ENCODE data around the gene LGALS1.
A peak's percentile ranks its signal among the peaks of the same experiment; 100 is the strongest.

LGALS1 gene

GRCh38 chr22:37664249-37665101 lies 11.0 kb upstream of the LGALS1 start:
- DNase-seq, result no peak

DNA sequence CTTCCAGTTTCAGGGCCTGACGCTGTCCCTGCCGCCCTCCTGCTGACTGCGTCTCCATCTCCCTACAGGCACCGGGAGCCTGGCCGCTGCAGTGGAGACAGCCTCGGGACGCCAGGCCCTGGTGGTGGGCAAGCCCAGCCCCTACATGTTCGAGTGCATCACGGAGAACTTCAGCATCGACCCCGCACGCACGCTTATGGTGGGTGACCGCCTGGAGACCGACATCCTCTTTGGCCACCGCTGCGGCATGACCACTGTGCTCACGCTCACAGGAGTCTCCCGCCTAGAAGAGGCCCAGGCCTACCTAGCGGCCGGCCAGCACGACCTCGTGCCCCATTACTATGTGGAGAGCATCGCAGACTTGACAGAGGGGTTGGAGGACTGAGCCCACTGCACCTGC lies 9.9 kb upstream of the LGALS1 start:
- no peak for DNase-seq

DNA sequence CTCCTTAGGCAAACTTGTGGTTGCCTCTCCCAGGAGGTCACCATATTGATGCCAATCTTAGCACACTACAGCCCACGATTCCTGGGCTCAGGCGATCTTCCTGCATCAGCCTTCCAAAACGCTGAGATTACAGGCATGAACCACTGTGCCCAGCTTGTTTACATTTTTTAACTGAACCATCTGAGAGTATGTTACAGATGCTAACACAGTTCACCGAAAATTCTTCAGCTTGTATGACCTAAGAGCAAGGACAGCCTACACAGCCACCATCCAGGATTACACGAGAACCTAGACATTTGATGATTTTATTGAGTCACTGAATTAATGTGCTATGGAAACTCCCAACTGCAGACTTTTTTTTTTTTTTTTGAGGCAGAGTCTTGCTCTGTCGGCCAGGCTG lies 5.8 kb upstream of the LGALS1 start:
- DNase-seq, result no peak

GRCh38 chr22:37672206-37672919 lies 3.1 kb upstream of the LGALS1 start:
- DNase-seq, result no peak

DNA sequence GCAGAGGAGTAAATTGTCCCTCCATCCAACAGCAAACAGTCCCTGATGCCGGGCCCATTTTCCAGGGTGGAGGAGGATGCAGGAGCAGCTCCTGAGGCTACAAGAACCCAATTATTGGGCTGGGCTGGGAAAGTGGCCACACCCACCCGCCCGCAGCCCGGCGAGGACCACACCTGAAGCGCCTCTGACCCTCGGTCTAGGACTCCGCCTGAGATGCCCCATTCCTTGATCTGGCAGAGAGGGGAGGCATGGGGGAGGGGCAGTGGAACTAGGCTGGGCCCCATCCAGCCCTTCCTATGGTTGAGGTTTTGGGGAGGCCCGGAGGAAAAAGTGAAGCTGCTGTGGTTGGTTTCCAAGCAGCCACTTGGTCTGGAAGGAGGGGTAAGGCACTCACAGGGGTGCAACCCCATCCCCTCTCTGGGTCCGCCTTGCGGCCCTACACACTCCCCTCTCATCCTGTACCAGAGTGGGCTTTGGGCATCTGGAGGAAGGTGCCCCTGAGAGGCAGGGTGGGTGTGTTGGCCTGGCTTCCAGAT lies 2.4 kb upstream of the LGALS1 start:
- no peak for DNase-seq

DNA sequence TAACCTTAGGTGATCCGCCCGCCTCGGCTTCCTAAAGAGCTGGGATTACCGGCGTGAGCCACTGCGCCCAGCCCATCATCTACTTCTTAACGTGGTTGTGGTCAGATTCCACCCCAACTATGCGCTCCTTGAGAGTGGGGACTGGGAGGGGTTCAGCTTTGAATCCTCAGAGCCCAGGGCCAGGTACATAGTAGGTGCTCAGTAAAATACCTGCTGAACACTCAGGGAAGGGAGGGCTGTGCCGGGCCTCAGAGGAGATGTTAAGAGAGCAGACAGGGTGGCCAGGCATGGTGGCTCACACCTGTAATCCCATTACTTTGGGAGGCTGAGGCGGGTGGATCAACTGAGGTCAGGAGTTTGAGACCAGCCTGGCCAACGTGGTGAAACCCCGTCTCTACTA lies 1.2 kb upstream of the LGALS1 start:
- DNase-seq, result no peak

DNA sequence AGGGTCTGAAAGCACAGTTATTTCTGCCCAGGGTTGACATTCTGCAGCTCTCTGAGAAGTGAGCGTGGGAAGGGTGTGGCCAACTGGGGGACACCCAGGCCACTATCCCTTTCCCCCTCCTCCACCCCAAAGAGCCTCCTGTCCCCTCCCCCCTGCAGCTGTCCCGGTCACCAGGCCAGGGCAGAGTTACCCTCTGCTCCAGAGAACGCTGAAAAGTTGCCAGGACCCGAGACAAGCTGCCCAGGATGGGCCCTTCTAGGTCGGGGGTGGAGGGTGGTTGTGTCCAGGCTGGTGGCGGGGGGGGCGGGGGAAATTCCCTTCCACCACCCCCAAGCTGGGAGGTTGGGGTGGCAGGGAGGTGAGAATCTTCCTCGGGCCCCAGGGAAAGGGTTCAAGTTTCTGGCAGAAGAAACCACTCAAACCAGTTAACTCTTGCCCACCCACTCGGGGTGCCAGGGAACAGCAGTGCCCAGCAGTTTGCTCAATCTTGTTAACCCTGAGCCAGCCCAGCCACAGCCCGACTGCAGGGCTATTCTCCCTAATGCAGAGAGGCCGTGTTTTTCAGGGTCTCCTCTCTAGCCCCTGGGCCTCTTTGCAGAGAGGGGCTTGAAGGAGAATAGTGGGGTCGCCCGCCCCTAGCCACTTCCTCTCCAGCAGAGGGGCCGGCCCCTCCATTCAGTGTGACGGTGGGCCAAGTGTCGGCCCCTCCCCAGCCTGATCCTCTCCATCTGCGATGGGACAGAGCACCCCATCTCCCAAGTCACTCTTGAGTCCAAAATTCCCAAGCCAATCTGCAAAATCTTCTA lies 697 bp downstream of the LGALS1 start:
- DNase-seq, result no peak

- DNase-seq, result peak; percentile 26
Measured at GRCh38 chr22:37676736-37677492, 1.5 kb downstream of the LGALS1 start.

- DNase-seq, result no peak
Measured at GRCh38 chr22:37677493-37677974, 2.1 kb downstream of the LGALS1 start.

- DNase-seq, result no peak
Measured at GRCh38 chr22:37678372-37678771, 2.9 kb downstream of the LGALS1 start.

DNA sequence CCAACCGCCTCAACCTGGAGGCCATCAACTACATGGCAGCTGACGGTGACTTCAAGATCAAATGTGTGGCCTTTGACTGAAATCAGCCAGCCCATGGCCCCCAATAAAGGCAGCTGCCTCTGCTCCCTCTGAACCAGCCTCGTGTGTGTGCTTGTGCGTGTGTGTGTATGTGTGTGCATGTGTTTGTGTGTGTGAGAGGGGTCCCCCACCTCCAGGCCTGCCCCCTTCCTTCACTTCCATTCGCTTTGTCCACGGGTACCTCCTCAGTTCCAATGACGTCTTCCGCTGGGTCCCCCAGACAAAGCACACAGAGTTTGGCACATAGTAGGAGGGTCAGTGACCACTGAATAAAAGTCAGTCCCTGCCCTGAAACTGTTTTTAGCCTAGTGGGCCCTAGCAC lies 4.2 kb downstream of the LGALS1 start:
- DNase-seq, result no peak

DNA sequence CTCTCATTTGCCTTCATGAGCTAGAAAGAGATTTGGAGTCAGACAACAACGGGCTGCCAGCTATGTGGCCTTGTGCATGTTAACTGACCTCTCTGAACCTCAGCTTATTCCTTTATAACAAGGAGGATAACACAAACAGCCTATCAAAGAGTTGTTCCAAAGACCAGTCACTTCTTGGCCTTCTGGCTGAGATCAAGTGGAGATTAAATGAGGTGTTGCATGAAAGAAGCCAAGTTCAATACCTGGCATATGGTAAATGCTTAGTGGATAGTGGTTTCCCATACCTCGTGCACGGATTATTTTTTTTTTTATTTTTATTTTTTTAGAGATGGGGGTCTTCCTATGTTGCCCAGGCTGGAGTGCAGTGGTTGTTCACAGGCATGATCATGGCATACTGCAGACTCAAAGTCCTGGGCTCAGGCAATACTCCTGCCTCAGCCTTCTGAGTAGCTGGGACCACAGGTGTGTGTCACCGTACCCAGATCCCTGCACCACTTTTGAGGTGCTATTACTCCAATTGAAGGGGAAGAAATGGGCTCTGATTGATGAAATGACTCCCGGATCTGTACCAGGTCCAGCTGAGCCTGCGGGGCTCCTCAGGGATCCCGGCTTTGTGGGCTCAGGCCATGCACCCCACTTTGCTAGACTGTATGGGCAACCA lies 4.9 kb downstream of the LGALS1 start:
- no peak for DNase-seq

GRCh38 chr22:37681001-37681424 lies 5.6 kb downstream of the LGALS1 start:
- no peak for DNase-seq

DNA sequence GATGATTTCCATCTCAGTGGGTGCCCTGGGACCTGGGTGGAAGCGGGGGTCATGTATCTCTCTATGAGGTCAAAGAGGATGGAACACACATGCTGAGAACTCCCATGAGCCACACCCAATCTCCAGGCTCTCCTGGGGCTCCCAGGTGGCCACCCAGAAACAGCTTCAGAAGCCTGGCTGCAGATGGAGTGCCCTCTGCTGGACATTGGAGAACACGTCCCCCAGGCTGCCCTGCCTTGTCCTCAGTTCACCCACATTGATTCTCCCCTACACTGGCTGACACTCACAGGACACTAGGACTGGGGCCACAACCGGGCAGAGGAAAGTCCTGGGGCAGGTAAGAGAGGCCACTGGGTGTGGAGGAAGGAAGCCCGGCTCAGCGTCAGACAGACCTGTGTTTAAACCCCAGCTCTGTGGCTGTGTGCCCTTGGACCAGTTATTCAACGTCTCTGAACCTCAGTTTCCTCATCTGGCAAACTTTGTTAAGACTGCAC lies 6.2 kb downstream of the LGALS1 start:
- DNase-seq, result no peak

- no peak for DNase-seq
Measured at GRCh38 chr22:37684803-37685615, 9.6 kb downstream of the LGALS1 start.

DNA sequence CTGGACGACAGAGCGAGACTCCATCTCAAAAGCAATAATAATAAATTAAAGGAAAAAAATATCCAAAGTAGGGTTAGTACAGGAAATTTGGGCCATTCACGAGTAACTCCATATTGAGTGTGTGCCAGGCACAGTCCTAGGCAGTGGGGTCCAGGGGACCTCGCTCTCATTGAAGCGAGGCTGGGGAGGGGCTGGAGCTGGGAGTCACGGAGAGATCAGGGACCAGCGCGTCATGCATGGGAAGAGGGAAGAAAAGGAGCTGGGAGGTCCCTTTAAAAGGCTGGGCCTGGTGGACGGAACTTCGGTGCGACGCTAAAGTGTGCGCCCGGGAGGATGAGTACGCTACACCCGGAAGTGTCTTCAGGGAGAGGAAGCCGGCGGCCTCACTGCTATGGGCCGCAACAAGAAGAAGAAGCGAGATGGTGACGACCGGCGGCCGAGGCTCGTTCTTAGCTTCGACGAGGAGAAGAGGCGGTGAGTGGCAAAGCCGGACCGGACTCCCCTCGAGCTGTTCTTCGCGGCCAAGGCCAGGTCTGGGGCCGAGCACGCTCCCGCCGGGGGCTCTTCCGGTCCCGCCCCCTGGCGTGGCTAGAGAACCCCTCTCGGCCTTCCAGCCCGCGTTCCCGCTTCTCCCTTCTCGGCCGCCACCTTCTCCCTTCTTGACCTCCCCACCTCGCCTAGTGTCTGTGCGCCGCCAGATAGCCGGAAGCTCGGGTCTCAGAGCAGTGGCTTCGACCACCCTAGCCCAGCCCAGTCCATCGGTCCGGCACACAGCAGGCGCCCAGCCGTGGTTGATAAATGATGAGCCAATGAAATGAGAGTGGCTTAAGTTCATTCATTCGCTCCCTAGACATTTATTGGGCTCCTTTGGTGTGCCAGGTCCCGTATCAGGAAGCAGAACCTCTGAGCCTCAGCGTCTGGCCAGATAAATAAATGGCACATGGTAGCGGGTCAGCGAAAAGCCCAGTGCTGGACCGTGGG lies 10.9 kb downstream of the LGALS1 start, which contains the start of gene NOL12:
Gene NOL12, plus strand, starts transcription at position 342 of the 981 bp plus-strand sequence. Its CDS starts 50 bp downstream, at position 392.
- DNase-seq, result peak; percentile 56

DNA sequence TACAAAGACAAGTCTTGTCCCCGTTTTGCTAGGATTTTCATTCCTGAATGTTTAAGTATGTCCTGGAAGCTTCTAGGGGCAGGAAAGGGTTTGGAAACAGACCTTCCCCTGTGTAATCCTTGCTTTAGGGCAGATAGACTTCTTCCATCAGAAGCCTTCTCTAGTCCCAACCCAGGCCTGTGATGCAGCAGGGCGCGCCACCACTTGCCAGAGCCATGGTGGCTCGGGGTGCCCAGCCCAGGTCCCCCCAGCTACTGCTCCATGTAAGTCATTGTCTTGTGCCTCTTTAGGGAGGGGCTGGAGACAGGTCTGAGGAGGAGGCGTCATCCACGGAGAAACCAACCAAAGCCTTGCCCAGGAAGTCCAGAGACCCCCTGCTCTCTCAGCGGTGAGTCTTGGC lies 15.0 kb downstream of the LGALS1 start:
- no peak for DNase-seq

DNA sequence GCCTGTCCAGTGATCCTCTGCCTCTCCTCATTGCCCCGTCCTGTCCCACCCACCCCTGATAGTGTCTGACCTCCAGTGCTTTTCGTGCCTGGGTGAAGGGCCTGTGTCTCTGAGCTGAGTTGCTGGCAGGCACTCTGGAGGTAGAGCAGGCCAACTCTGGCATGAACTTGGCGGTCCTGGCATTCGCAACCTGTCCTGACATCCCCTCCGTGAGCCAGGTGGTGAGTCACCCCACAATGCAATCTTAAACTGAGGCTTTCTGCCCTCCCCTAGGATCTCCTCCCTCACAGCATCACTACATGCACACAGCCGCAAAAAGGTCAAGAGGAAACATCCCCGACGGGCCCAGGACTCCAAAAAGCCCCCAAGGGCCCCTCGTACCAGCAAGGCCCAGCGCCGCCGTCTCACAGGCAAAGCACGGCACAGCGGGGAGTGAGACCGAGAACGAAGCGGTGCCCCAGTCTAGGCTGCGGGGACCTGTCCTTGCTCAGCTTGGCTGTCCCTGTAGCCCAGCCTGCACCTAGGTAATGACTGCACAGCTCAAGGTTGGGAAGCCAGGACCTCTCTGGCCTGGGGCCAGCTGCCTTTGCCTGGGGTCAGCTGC lies 15.6 kb downstream of the LGALS1 start:
- no peak for DNase-seq

Data from DMS79 treated with DMSO at 0.1 percent for 48 hours (cell line).